Measurements from ENCODE around the gene RPP21.
A peak's percentile ranks its signal among the peaks of the same experiment; 100 is the strongest.

The RPP21 gene

GRCh38 chr6:30348957-30349356, 4.0 kb downstream of the RPP21 start:
- TF ChIP-seq ZFX (IDR thresholded peaks at IDR 0.05; ENCODE audit: borderline replicate concordance) (no peak), CTCF (IDR thresholded peaks at IDR 0.05) (no peak)
- no peak overlapping the region for H3K27ac ChIP-seq

GRCh38 chr6:30349421-30350177, 4.6 kb downstream of the RPP21 start:
- no peak overlapping the region for H3K27ac ChIP-seq
- no peak for TF ChIP-seq ZFX (IDR thresholded peaks at IDR 0.05; ENCODE audit: borderline replicate concordance)
- no peak for TF ChIP-seq CTCF (IDR thresholded peaks at IDR 0.05)

- TF ChIP-seq CTCF (IDR thresholded peaks at IDR 0.05) (no peak), ZFX (IDR thresholded peaks at IDR 0.05; ENCODE audit: borderline replicate concordance) (no peak)
- H3K27ac ChIP-seq = no peak overlapping the region
These were observed 5.6 kb downstream of the RPP21 start for GRCh38 chr6:30350524-30350923.

GRCh38 chr6:30352550-30352949, 7.6 kb downstream of the RPP21 start:
- TF ChIP-seq CTCF (IDR thresholded peaks at IDR 0.05) = no peak
- TF ChIP-seq ZFX (IDR thresholded peaks at IDR 0.05; ENCODE audit: borderline replicate concordance) = no peak
- no peak overlapping the region for H3K27ac ChIP-seq

GRCh38 chr6:30355281-30355680, 10.3 kb downstream of the RPP21 start:
- TF ChIP-seq ZFX (IDR thresholded peaks at IDR 0.05; ENCODE audit: borderline replicate concordance) (no peak), CTCF (IDR thresholded peaks at IDR 0.05) (no peak)
- no peak overlapping the region for H3K27ac ChIP-seq

- TF ChIP-seq ZFX (IDR thresholded peaks at IDR 0.05; ENCODE audit: borderline replicate concordance) (no peak), CTCF (IDR thresholded peaks at IDR 0.05) (no peak)
- no peak overlapping the region for H3K27ac ChIP-seq
These were observed 11.6 kb downstream of the RPP21 start for GRCh38 chr6:30356536-30356935.

- TF ChIP-seq ZFX (IDR thresholded peaks at IDR 0.05; ENCODE audit: borderline replicate concordance) = no peak
- peak; percentile 83 for TF ChIP-seq CTCF (IDR thresholded peaks at IDR 0.05)
- no peak overlapping the region for H3K27ac ChIP-seq
These were observed 13.0 kb downstream of the RPP21 start for GRCh38 chr6:30357678-30358540.
